Ishikawa (cell line): ENCODE measurements around the gene NBPF4.

ENCODE experiments used
- CEBPB ChIP-seq: IDR thresholded peaks from 2 replicates; pipeline ENCODE4 v1.6.1; 2012
- CREB1 ChIP-seq: IDR thresholded peaks from 2 replicates; pipeline ENCODE4 v1.6.1; 2012; ENCODE audit warnings: low read depth
- EGR1 ChIP-seq: IDR thresholded peaks from 2 replicates; pipeline ENCODE4 v1.6.1; 2012
- EP300 ChIP-seq: IDR thresholded peaks from 2 replicates; pipeline ENCODE4 v1.6.1; 2012; ENCODE audit warnings: borderline replicate concordance
- FOXM1 ChIP-seq: IDR thresholded peaks from 2 replicates; pipeline ENCODE4 v1.6.1; 2012; ENCODE audit warnings: low read depth, borderline replicate concordance
- MAX ChIP-seq: IDR thresholded peaks from 2 replicates; pipeline ENCODE4 v1.6.1; 2012
- NFIC ChIP-seq: IDR thresholded peaks from 2 replicates; pipeline ENCODE4 v1.6.1; 2012
- RAD21 ChIP-seq: IDR thresholded peaks from 2 replicates; pipeline ENCODE4 v1.6.1; 2012; ENCODE audit warnings: low read depth
- TAF1 ChIP-seq: IDR thresholded peaks from 2 replicates; pipeline ENCODE4 v1.6.1; 2012; ENCODE audit warnings: low read depth, mild to moderate bottlenecking
- TCF12 ChIP-seq: IDR thresholded peaks from 2 replicates; pipeline ENCODE4 v1.6.1; 2012; ENCODE audit warnings: low read depth
- TEAD4 ChIP-seq: IDR thresholded peaks from 2 replicates; pipeline ENCODE4 v1.6.1; 2012
- USF1 ChIP-seq: IDR thresholded peaks from 2 replicates; pipeline ENCODE4 v1.6.1; 2012
- YY1 ChIP-seq: IDR thresholded peaks from 2 replicates; pipeline ENCODE4 v1.6.1; 2012; ENCODE audit warnings: low read depth
- ZBTB7A ChIP-seq: IDR thresholded peaks from 2 replicates; pipeline ENCODE4 v1.6.1; 2012; ENCODE audit warnings: low read depth
- TF ChIP-seq, protein P1 (sequence below): IDR thresholded peaks from 2 replicates; pipeline ENCODE4 v1.6.1; 2012; ENCODE audit warnings: low read depth, mild to moderate bottlenecking

The NBPF4 gene

DNA sequence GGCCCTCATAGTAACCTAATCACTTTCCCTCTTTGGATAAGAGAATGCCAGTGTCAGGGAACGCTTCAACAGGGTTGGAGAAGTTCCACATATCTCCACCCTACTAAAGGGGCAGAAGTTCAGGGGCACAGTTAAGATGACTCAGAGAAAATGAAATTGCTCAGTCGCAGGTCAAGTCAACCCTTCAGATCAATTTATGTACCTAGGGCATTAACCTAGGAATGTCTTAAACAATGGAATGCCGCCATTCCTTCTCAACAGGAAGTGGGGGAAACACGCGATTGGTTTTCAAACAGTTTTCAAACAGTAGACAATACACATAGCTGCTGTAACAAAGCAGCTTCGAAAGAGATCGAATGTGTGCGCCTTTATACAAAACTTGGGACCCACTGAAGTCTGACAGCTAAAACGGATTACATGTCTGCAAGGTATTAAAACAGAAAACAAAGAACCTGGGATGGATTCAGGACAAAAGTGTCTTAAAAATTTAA, 44.6 kb downstream of the NBPF4 start:
- TF ChIP-seq YY1 (0 out of 2 replicates have a peak, but pooled peaks have one; percentile 60), TCF12 (no peak), TEAD4 (peak; percentile 61), FOXM1 (0 out of 2 replicates have a peak, but pooled peaks have one; percentile 36), EP300 (0 out of 2 replicates have a peak, but pooled peaks have one; percentile 7), MAX (peak; percentile 24; the same call in 1 of the 2 replicates)
- TF ChIP-seq, protein P1, sequence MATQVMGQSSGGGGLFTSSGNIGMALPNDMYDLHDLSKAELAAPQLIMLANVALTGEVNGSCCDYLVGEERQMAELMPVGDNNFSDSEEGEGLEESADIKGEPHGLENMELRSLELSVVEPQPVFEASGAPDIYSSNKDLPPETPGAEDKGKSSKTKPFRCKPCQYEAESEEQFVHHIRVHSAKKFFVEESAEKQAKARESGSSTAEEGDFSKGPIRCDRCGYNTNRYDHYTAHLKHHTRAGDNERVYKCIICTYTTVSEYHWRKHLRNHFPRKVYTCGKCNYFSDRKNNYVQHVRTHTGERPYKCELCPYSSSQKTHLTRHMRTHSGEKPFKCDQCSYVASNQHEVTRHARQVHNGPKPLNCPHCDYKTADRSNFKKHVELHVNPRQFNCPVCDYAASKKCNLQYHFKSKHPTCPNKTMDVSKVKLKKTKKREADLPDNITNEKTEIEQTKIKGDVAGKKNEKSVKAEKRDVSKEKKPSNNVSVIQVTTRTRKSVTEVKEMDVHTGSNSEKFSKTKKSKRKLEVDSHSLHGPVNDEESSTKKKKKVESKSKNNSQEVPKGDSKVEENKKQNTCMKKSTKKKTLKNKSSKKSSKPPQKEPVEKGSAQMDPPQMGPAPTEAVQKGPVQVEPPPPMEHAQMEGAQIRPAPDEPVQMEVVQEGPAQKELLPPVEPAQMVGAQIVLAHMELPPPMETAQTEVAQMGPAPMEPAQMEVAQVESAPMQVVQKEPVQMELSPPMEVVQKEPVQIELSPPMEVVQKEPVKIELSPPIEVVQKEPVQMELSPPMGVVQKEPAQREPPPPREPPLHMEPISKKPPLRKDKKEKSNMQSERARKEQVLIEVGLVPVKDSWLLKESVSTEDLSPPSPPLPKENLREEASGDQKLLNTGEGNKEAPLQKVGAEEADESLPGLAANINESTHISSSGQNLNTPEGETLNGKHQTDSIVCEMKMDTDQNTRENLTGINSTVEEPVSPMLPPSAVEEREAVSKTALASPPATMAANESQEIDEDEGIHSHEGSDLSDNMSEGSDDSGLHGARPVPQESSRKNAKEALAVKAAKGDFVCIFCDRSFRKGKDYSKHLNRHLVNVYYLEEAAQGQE: no peak

- TF ChIP-seq MAX (no peak), CEBPB (no peak), TEAD4 (no peak), CREB1 (no peak), TAF1 (no peak), EP300 (no peak), NFIC (no peak), FOXM1 (no peak), TCF12 (no peak), RAD21 (no peak), YY1 (no peak), EGR1 (no peak), ZBTB7A (no peak), USF1 (no peak)
- TF ChIP-seq, protein P1: no peak
Measured at GRCh38 chr1:108194051-108194450, 49.8 kb downstream of the NBPF4 start.

DNA sequence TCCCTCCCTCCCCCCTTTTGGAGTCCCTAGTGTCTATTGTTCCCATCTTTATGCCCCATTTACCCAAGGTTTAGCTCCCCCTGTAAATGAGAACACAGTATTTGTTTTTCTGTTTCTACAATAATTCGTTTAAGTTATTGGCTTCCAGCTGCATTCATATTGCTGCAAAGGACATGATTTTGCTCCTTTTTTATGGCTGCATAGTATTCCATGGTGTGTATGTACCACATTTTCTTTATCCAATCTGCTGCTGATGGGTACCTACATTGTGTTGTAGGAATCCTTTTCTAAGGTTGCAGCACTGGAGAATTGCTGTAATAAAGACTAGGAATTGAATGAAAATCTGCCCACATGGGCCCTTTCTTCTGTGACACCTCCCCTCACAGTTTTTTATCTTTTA, 50.5 kb downstream of the NBPF4 start:
- TF ChIP-seq MAX (no peak), YY1 (no peak), TCF12 (no peak), CEBPB (no peak), RAD21 (no peak), EP300 (no peak), TEAD4 (no peak), FOXM1 (no peak), EGR1 (no peak), TAF1 (no peak), NFIC (no peak), USF1 (no peak), CREB1 (no peak), ZBTB7A (no peak)
- TF ChIP-seq, protein P1: no peak

GRCh38 chr1:108192581-108192980, 51.3 kb downstream of the NBPF4 start:
- TF ChIP-seq ZBTB7A (no peak), TEAD4 (no peak), FOXM1 (no peak), TCF12 (no peak), TAF1 (no peak), EGR1 (no peak), RAD21 (no peak), YY1 (no peak), CEBPB (no peak), USF1 (no peak), NFIC (no peak), EP300 (no peak), MAX (no peak), CREB1 (no peak)
- TF ChIP-seq, protein P1: no peak
